ENCODE results near the gene DYNLT4. TPM values are rescaled to one million over a fixed set of nuclear protein-coding genes. Genes with fewer than 3 reads are reported as not detected.
"Not testable (repeated sequence)": the region's sequence is repeated elsewhere in the genome, so short reads cannot be mapped to it uniquely, and the experiment has no call there.

The DYNLT4 gene
- total and polyA plus RNA-seq, 3 donors from 2014 or later, result 0.47 to 4.0 (median 3.2) TPM

- H3K36me3 ChIP-seq (ENCODE audit: low read depth, missing control alignments), result no peaks in the 10 kb centered on the region
- TF ChIP-seq CTCF (IDR thresholded peaks at IDR 0.05) (no peak), POLR2A (IDR thresholded peaks at IDR 0.05) (no peak)
- H3K27me3 ChIP-seq, result no peaks in the 10 kb centered on the region
- no peak for DNase-seq
- no peak overlapping the region for H3K27ac ChIP-seq
- 84 to 85% methylated on average over 11 to 13 of the region's 13 CpGs for WGBS, 2 donors
- H3K9me3 ChIP-seq, result no peaks in the 10 kb centered on the region
- intact Hi-C loops (cut with DNase I; ENCODE audit: low total_unique reads), result no loop called here
- peaks cover 29% of the 10 kb centered on the region for H3K4me1 ChIP-seq
- no peak overlapping the region for H3K4me3 ChIP-seq
Observed at GRCh38 chr1:44802306-44803061, 4.7 kb downstream of the DYNLT4 start.

- no peaks in the 10 kb centered on the region for H3K36me3 ChIP-seq (ENCODE audit: low read depth, missing control alignments)
- H3K27me3 ChIP-seq, result no peaks in the 10 kb centered on the region
- TF ChIP-seq CTCF (IDR thresholded peaks at IDR 0.05) (no peak), POLR2A (IDR thresholded peaks at IDR 0.05) (no peak)
- DNase-seq, result no peak
- H3K27ac ChIP-seq, result no peak overlapping the region
- intact Hi-C loops (cut with DNase I; ENCODE audit: low total_unique reads), result no loop called here
- no peaks in the 10 kb centered on the region for H3K9me3 ChIP-seq
- 66 to 68% methylated on average over 13 of the region's 13 CpGs for WGBS, 2 donors
- peaks cover 21% of the 10 kb centered on the region for H3K4me1 ChIP-seq
- H3K4me3 ChIP-seq, result peak overlapping the region in 1 of 2 donors; percentile 1
Observed at GRCh38 chr1:44801491-44802305, 5.5 kb downstream of the DYNLT4 start.

GRCh38 chr1:44799770-44800584, 7.2 kb downstream of the DYNLT4 start, which contains the start of gene PLK3:
TSS of gene PLK3 (plus strand) at chr1:44800377. CDS start at chr1:44800464, 87 bp downstream.
- intact Hi-C loops (cut with DNase I; ENCODE audit: low total_unique reads), result no loop called here
- TF ChIP-seq CTCF (IDR thresholded peaks at IDR 0.05), result peak; percentile 80 to 87 (median 80)
- peak; percentile 82 for TF ChIP-seq POLR2A (IDR thresholded peaks at IDR 0.05)
- Histone ChIP-seq H3K36me3 (ENCODE audit: low read depth, missing control alignments) (no peaks in the 10 kb centered on the region), H3K4me1 (peaks cover 13% of the 10 kb centered on the region), H3K27me3 (no peaks in the 10 kb centered on the region), H3K27ac (peak within 1 kb of the TSS; percentile 76 to 88), H3K4me3 (peak within 1 kb of the TSS; percentile 74 to 83), H3K9me3 (no peaks in the 10 kb centered on the region)
- DNase-seq, result peak; percentile 99
- WGBS, 2 donors, result 0 to 2% methylated on average over 10 to 58 of the region's 79 CpGs

- no peaks in the 10 kb centered on the region for H3K27me3 ChIP-seq
- H3K9me3 ChIP-seq, result no peaks in the 10 kb centered on the region
- DNase-seq, result no peak
- H3K27ac ChIP-seq, result peak overlapping the region; percentile 64 to 88
- H3K4me3 ChIP-seq, result no peak overlapping the region
- intact Hi-C loops (cut with DNase I; ENCODE audit: low total_unique reads), result no loop called here
- TF ChIP-seq POLR2A (IDR thresholded peaks at IDR 0.05) (no peak), CTCF (IDR thresholded peaks at IDR 0.05) (no peak)
- 74% methylated on average over 9 to 10 of the region's 10 CpGs for WGBS, 2 donors
- H3K4me1 ChIP-seq, result peaks cover 14% of the 10 kb centered on the region
- no peaks in the 10 kb centered on the region for H3K36me3 ChIP-seq (ENCODE audit: low read depth, missing control alignments)
Observed at GRCh38 chr1:44798481-44799365, 8.4 kb downstream of the DYNLT4 start.

- peaks cover 19% of the 10 kb centered on the region for H3K4me1 ChIP-seq
- 75 to 84% methylated on average over 8 of the region's 8 CpGs for WGBS, 2 donors
- H3K36me3 ChIP-seq (ENCODE audit: low read depth, missing control alignments); H3K27ac ChIP-seq; intact Hi-C loops (cut with DNase I; ENCODE audit: low total_unique reads); H3K4me3 ChIP-seq; DNase-seq; H3K27me3 ChIP-seq; H3K9me3 ChIP-seq: not testable (repeated sequence)
Observed at GRCh38 chr1:44797886-44798285, 9.3 kb downstream of the DYNLT4 start.

Data from testis (tissue), 3 donors.